MM.1S (cell line): Measurements from ENCODE around the gene E2F7.

Experiments used
- EZH2 ChIP-seq: fragments of 300-600 bp; sonication (generic); optimal IDR thresholded peaks from 2 replicates; pipeline ENCODE3; 2017; ENCODE audit warnings: low read depth, mild to moderate bottlenecking, antibody characterized with exemption, low read length, mixed read lengths
- EZH2phosphoT487 ChIP-seq: fragments of 300-600 bp; sonication (generic); IDR thresholded peaks from 2 replicates; pipeline ENCODE4 v1.6.1; 2018; ENCODE audit warnings: antibody characterized with exemption, low read length
- TF ChIP-seq, protein P1 (sequence below): fragments of 300-600 bp; sonication (generic); IDR thresholded peaks from 2 replicates; pipeline ENCODE4 v1.5.1; 2016; ENCODE audit warnings: antibody characterized with exemption, low read length, mixed read lengths

DNA sequence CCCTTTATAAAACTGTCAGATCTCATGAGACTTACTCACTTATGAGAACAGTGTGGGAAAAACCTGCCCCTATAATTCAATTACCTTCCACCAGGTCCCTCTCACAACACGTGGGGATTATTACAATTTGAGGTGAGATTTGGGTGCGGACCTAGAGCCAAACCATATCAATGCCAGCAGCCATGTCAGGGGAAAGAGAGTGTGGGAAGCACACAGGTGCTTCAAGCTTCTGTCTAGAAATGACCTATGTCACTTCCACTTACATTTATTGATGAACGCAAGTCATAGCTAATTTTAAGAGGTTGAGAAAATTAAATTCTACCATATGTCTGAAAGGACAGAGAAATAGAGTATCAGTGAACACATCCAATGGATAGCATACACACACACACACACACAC, 32.5 kb upstream of the E2F7 start:
- TF ChIP-seq, protein P1, sequence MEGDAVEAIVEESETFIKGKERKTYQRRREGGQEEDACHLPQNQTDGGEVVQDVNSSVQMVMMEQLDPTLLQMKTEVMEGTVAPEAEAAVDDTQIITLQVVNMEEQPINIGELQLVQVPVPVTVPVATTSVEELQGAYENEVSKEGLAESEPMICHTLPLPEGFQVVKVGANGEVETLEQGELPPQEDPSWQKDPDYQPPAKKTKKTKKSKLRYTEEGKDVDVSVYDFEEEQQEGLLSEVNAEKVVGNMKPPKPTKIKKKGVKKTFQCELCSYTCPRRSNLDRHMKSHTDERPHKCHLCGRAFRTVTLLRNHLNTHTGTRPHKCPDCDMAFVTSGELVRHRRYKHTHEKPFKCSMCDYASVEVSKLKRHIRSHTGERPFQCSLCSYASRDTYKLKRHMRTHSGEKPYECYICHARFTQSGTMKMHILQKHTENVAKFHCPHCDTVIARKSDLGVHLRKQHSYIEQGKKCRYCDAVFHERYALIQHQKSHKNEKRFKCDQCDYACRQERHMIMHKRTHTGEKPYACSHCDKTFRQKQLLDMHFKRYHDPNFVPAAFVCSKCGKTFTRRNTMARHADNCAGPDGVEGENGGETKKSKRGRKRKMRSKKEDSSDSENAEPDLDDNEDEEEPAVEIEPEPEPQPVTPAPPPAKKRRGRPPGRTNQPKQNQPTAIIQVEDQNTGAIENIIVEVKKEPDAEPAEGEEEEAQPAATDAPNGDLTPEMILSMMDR: no peak
- TF ChIP-seq EZH2phosphoT487: no peak
- no peak for TF ChIP-seq EZH2
